Gastroesophageal sphincter (tissue), 3 donors: ENCODE data around the gene TIMM22.

Source experiments
- EP300 ChIP-seq: sonication (generic); formaldehyde crosslinking; IDR thresholded peaks from one replicate; pipeline ENCODE4 v1.6.1; 2017; ENCODE audit warnings: antibody characterized with exemption, mild to moderate bottlenecking
- POLR2A ChIP-seq, 2 donors: fragments of 450-650 bp; IDR thresholded peaks; one replicate each; pipeline ENCODE4 v1.6.1; 2017; ENCODE audit warnings: antibody characterized with exemption in 2 of 2, mild to moderate bottlenecking in 2 of 2, moderate library complexity in 1 of 2
- POLR2AphosphoS5 ChIP-seq: sonication (generic); formaldehyde crosslinking; IDR thresholded peaks from one replicate; pipeline ENCODE4 v1.6.1; 2017; ENCODE audit warnings: antibody characterized with exemption
- TF ChIP-seq, protein P1 (sequence below), 4 experiments: fragments of 200-600 bp in 2 of 4; fragments of 450-650 bp in 2 of 4; sonication (generic) in 1 of 4; IDR thresholded peaks; one replicate each; pipeline ENCODE4 v1.5.1; 2017 to 2019; ENCODE audit warnings: antibody characterized with exemption in 4 of 4, mild to moderate bottlenecking in 2 of 4, moderate library complexity in 2 of 4

DNA sequence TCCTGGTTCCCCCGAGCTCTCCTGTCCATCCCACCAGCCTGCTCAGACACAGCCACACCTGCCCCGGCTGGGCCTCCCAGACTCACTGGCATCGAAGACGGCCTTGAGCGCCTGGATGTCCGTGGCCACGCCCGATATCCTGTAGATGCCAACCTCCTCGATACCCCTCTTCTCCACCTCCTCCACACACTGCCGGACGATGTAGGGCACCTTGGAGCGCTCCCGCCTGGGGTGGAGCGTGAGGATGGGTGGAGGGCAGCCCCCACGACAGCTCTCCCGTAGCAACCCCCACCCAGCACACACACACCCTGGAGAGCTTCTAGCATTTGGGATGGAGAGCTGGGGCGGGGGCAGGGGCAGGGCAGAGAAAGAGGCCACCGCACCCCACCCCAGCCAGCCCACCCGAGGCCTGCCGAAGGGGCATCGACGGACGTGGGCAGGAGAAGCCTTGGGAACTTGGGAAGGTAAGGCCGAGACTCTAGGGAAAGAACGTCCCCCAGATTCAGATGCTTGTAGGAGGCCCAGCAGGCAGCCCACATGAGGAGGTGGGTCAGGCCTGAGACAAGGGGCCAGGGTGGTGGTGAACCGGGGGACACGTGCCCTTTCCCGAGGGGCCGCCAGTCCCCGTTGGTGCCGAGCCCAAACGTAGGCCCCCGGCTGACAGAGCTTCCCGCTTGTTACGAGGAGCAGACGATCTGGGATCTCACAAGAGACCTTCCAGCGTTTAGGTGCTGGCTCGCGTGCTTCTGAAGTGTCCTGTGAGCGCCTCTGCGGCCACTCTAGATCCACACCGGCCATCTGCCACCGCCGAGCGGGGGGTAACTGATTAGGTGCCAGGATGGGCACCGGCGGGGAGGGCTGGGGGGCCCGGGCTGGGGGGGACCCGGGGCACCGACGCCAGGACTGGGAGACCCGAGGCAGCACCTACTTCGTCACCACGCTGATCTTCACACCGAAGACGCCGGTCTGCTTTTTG lies 15.1 kb downstream of the TIMM22 start:
- TF ChIP-seq POLR2AphosphoS5, result no peak
- no peak for TF ChIP-seq POLR2A (IDR thresholded peaks at IDR 0.05)
- TF ChIP-seq, protein P1, sequence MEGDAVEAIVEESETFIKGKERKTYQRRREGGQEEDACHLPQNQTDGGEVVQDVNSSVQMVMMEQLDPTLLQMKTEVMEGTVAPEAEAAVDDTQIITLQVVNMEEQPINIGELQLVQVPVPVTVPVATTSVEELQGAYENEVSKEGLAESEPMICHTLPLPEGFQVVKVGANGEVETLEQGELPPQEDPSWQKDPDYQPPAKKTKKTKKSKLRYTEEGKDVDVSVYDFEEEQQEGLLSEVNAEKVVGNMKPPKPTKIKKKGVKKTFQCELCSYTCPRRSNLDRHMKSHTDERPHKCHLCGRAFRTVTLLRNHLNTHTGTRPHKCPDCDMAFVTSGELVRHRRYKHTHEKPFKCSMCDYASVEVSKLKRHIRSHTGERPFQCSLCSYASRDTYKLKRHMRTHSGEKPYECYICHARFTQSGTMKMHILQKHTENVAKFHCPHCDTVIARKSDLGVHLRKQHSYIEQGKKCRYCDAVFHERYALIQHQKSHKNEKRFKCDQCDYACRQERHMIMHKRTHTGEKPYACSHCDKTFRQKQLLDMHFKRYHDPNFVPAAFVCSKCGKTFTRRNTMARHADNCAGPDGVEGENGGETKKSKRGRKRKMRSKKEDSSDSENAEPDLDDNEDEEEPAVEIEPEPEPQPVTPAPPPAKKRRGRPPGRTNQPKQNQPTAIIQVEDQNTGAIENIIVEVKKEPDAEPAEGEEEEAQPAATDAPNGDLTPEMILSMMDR (IDR thresholded peaks at IDR 0.05), result no peak
- no peak for TF ChIP-seq EP300
